Skin of body (tissue), 2 donors: ENCODE data around the gene GARIN5A. TPM values are rescaled to one million over a fixed set of nuclear protein-coding genes. Genes with fewer than 3 reads are reported as not detected.
A peak's percentile ranks its signal among the peaks of the same experiment; 100 is the strongest.

Experiments
- DNase-seq: peaks from one replicate; lab custom pipeline; 2025; lab: John Stamatoyannopoulos, UW
- total RNA-seq: library from RNA; depleted of rRNA; stranded (reverse); fragments of >200 nt; gene quantifications from one replicate; pipeline ENCODE4 v1.2.3, GENCODE V29; 2014

Gene GARIN5A
- 0.69 TPM for total RNA-seq

DNA sequence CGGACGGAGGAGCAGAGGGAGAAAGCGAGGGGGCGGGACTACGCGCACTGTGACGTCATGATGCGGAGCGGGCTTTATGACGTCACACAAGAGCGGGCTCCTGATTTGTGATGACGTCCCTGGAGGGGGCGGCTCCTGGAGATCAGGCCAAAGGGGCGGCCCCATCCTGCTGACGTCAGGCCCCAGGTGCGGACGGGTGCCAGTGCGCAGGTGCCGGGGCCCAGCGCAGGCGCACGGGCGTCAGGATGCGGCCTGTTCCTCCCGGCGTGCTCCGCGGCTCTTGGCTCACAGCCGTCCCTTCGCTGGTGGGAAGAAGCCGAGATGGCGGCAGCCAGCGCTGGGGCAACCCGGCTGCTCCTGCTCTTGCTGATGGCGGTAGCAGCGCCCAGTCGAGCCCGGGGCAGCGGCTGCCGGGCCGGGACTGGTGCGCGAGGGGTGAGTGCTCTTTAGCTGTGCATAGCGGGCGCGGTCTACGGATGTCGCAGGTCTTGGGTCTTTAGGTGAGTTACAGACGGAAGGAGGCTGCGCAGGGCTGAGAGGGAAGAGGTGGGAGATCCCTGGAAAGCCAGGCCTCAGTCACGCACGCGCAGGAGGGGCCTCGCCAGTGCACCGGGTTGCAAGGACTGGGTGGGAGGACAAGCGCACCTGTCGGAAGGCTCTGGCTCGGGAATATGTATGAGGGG lies at the start of gene GARIN5A, which contains the start of gene EMC10:
GARIN5A (minus strand) TSS at position 625 of the 683 bp plus-strand sequence; CDS start at position 165, 460 bp downstream.
EMC10 (plus strand) TSS at position 284 of the 683 bp plus-strand sequence; CDS start at position 322, 38 bp downstream.
- peak; percentile 90 for DNase-seq

- DNase-seq: no peak
These were observed 46.2 kb upstream of the GARIN5A start for GRCh38 chr19:50522881-50523280.

- no peak for DNase-seq
These were observed 44.3 kb upstream of the GARIN5A start for GRCh38 chr19:50520822-50521465.

DNA sequence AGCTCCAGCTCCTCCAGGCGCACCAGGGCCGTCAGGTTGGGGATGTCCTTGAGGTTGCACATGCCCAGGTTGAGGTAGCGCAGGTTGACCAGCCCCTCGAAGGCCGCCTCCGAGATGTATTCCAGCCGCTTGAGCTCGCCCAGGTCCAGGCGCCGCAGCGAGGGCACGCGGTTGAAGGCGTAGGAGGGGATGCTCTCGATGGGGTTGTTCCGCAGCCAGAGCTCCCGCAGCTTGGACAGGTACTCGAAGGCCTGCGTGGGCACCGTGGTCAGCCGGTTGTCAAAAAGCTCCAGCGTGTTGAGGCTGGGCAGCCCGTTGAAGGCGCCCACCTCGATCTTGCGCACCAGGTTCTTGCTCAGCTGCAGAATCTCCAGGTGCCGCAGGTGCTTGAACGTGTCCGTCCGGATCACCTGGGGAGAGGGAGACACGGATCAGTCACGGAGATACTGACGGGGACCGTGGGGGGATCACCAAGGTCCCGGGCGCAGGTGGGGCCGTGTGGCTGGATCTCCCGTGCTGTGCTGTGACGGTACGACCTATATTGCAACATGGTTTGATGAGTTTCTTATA lies 42.4 kb upstream of the GARIN5A start:
- no peak for DNase-seq

- DNase-seq: no peak
These were observed 41.7 kb upstream of the GARIN5A start for GRCh38 chr19:50518091-50519005.

- no peak for DNase-seq
These were observed 41.0 kb upstream of the GARIN5A start for GRCh38 chr19:50517704-50518075.

- DNase-seq: no peak
These were observed 40.5 kb upstream of the GARIN5A start for GRCh38 chr19:50516964-50517703.

DNA sequence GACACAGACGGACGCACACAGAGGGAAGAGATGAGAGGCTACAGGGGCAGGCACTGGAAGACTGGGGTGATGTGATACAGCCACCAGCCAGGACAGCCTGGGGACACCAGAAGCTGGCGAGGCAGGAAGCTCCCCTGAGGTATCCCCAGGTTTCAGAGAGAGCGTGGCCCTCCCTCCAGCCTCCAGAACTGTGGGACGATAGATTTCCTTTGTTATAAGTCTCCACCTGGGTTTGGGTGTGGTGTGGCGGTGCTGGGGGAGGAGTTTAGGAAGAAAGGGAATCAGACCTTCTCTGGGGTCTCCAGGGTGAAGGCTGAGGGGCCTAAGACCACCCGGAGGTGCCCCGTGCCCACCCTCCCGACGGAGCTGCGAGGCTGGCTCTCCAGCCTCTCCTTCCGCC lies 39.8 kb upstream of the GARIN5A start:
- DNase-seq: no peak

DNA sequence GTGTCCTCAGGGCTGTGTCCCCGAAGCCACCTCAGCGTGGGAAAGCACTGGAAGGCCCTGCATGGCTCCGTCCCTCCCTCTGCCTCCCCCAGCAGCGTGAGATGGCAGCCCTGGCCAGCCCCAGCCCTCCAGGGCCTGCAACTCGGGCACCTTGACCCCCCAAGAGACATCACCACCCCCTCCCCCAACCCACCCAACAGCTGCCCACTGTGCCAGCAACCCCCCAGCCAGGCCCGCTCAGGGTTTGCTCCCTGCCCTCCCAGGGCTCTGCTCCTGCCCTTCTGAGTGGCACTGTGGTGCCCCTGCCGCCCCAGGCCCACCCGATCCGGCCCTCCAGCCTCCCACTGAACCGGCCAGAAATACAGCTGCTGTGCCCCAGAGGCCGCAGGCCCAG lies 38.5 kb upstream of the GARIN5A start:
- no peak for DNase-seq

GRCh38 chr19:50514346-50515167 lies 37.9 kb upstream of the GARIN5A start:
- no peak for DNase-seq

GRCh38 chr19:50513746-50514345 lies 37.2 kb upstream of the GARIN5A start, which contains the start of gene ASPDH:
Gene ASPDH (minus strand): TSS chr19:50513913. CDS start chr19:50513823, 90 bp downstream.
- DNase-seq: no peak

DNA sequence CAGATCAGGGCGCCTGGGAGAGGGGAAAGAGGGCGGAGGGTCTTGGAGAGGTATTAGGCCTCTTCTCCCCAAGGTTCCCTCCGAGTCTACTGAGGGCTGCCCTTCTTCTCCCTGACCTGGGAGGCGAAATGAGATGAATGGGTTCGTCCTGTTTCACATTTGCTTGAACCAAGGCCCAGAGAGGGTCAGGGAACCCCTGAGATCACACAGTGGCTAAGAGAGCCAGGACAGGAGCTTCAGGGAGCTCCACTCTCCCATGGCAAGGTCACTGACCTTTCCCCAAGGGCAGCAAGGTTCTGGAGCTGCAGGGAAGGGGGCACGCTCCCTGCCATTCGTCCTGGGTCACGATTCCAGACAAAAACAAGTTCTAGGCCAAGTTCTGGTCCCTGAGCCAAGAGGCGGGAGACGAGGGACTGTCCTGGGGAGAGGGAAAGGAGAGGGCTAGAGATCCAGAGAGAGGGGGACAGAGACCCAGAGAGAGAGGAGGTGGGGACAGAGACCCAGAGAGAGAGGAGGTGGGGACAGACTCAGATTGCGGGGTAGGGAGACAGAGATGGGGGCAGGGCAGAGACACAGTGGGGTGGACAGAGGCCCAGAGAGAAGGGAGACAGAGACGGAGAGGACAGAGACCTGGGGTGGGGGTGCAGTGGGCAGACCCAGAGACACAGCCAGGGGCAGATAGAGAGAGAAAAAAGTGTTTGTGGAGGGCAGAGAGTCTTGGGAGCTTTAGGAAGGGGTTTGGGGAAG lies 36.5 kb upstream of the GARIN5A start:
- no peak for DNase-seq

DNA sequence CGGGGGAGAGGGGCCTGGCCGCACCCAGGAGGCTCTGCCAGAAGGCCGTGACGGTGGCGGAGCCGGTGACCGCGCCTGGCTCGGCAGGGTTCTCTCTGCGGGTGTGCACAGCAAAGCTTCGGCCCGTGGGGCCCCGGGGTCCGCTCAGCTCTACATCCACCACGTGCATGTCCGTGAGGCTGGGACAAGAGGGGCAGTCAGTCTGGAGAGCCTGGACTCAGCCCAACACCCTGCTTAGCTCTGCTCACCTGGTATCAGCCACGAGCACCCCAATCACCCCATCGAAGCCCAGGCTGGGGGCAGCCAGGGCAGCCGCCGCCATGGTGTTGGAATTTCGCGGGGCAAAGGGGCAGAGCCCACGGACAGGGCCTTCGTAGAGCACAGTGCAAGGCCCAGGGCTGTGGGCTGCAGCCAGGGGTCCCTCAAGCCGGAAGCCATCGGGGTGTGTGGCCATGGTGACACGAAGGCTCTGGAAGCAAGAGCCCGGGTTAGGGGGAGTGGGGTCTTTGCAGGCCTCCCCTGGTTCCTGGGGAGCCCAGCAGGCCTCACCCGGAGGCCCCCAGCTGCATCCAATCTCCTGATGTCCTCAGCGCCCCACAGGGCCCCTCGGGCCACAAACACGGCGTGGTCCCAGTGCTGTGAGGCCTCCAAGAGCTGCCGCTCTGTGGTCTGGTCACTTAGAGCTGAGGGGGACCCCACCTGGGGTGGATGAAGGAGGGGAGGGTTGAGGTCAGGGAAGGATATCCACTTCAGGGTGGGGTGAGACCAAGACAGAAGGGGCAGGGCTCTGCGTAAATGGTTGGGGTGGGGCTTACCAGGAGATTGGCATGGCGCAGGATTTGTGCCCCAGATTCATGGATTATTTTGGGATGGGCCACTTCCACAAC lies 35.7 kb upstream of the GARIN5A start:
- no peak for DNase-seq

- peak; percentile 99 for DNase-seq
These were observed 34.6 kb upstream of the GARIN5A start, which contains the start of gene JOSD2 for GRCh38 chr19:50511069-50511822. Gene JOSD2 (minus strand): TSS chr19:50511191. CDS start chr19:50510431, 760 bp downstream.

DNA sequence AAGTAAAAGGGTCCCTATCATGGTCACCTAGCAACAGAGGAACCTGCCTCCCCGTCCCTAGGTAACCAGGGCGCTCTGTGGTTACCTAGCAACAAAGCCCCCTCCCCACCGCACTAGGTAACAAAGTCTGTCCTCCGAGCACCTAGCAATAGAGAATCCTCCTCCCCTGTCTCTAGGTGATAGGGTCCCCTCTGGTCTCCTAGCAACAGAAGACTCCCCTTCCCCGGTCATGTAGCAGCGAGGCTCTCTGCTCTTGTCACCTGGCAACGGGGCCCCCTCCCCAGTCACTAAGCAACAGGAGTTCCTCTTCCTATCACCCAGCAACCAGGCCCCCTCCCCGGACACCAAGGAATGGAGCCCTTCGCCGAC lies 34.0 kb upstream of the GARIN5A start:
- DNase-seq: no peak

- DNase-seq: no peak
These were observed 33.5 kb upstream of the GARIN5A start for GRCh38 chr19:50510121-50510670.

DNA sequence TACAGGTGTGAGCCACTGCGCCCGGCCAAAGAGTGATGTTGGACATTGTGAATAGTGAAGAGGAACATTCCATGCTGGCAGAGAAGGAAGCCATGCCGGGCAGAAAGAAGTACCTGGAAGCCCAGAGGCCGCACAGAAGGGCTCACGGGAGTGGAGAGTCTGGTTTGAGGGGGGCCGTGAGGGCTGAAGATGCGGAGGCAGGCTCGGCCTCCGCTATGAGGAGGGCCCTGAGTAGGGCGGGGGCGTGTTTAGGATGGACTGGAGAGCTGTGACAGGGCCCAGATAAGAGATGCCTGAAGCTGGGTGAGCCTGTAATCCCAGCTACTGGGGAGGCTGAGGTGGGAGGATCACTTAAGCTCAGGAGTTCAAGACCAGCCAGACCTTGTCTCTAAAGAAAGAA lies 32.7 kb upstream of the GARIN5A start:
- no peak for DNase-seq
